ENCODE measurements around the gene IL4. TPM values are rescaled to one million over a fixed set of nuclear protein-coding genes. Genes with fewer than 3 reads are reported as not detected.

The IL4 gene
- total RNA-seq, 1 experiment from 2014 or later, result not detected

DNA sequence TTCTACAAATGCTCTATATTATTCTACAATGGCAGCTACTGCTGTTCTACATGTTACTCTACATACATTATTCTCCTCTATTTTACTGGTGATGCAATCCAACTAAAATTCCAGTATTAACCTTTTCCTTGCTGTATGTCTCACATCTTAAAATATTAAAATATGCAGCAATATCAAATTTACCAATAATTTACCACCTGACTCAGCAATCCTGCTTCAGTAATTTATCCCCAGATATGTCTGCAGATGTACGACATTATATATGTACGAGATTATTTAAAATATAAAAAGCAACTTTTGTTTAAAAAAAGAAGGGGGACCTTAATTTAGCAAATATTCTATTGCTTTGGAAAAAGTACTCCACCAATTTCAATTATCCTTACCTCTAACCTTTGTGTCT, 52.0 kb downstream of the IL4 start:
- POLR2A ChIA-PET, result no interaction called here
- CTCF ChIA-PET, result no interaction called here
- TF ChIP-seq, protein P1, sequence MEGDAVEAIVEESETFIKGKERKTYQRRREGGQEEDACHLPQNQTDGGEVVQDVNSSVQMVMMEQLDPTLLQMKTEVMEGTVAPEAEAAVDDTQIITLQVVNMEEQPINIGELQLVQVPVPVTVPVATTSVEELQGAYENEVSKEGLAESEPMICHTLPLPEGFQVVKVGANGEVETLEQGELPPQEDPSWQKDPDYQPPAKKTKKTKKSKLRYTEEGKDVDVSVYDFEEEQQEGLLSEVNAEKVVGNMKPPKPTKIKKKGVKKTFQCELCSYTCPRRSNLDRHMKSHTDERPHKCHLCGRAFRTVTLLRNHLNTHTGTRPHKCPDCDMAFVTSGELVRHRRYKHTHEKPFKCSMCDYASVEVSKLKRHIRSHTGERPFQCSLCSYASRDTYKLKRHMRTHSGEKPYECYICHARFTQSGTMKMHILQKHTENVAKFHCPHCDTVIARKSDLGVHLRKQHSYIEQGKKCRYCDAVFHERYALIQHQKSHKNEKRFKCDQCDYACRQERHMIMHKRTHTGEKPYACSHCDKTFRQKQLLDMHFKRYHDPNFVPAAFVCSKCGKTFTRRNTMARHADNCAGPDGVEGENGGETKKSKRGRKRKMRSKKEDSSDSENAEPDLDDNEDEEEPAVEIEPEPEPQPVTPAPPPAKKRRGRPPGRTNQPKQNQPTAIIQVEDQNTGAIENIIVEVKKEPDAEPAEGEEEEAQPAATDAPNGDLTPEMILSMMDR (IDR thresholded peaks at IDR 0.05; ENCODE audit: insufficient read depth in 1 of 2, low read depth in 1 of 2, low read length in 1 of 2, severe bottlenecking in 1 of 2, unreplicated experiment in 1 of 2), result no peak

DNA sequence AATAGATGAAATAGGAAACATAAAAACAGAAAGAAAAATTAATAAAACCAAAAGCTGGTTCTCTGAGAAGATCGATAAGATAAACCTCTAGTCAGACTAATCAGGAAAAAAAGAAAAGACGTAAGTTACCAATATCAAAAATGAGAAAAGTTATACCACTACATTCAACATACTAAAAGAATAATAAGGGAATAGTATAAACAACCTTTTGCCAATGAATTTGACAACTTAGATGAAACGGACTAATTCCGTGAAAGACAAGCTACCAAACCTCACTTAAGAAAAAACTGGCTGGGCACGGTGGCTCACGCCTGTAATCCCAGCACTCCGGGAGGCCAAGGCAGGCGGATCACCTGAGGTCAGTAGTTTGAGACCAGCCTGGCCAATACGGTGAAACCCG, 56.1 kb downstream of the IL4 start:
- no peaks in the 10 kb centered on the region for H3K9me3 Mint-ChIP-seq (ENCODE audit: unreplicated experiment)
- H3K27me3 Mint-ChIP-seq (ENCODE audit: insufficient read depth, unreplicated experiment), result no peaks in the 10 kb centered on the region
- TF ChIP-seq, protein P1 (IDR thresholded peaks at IDR 0.05; ENCODE audit: insufficient read depth in 1 of 2, low read depth in 1 of 2, low read length in 1 of 2, severe bottlenecking in 1 of 2, unreplicated experiment in 1 of 2), result no peak
- intact Hi-C loops (cut with micrococcal nuclease; ENCODE audit: unreplicated experiment), result no loop called here
- BruUV-seq (replicated peaks), result no TSS peak
- H3K4me1 ChIP-seq, result no peaks in the 10 kb centered on the region
- DNase-seq, result no peak
- H3K4me3 ChIP-seq (ENCODE audit: low read depth, low read length), result no peak overlapping the region
- H3K36me3 Mint-ChIP-seq (ENCODE audit: insufficient read depth, unreplicated experiment), result peaks cover 4% of the 10 kb centered on the region
- no peaks in the 10 kb centered on the region for H3K4me1 Mint-ChIP-seq (ENCODE audit: low read depth, unreplicated experiment)
- POLR2A ChIA-PET, result no interaction called here
- H3K36me3 ChIP-seq (ENCODE audit: control insufficient read depth, insufficient read depth, low read length), result no peaks in the 10 kb centered on the region
- H3K27me3 ChIP-seq (replicated peaks; ENCODE audit: control insufficient read depth, insufficient read depth, low read length), result no peaks in the 10 kb centered on the region
- H3K9me3 ChIP-seq, result no peaks in the 10 kb centered on the region
- CTCF ChIA-PET, result interaction anchor here (0.7 kb wide), 1 partner anchor 25 kb away, joined by 4 read pairs; no protein-coding TSS in a partner anchor
- no peak overlapping the region for H3K27ac Mint-ChIP-seq (ENCODE audit: unreplicated experiment)
- no peak overlapping the region for H3K4me3 Mint-ChIP-seq (ENCODE audit: unreplicated experiment)

More for the DNA sequence above, 52.0 kb downstream of the IL4 start:
- H3K27me3 ChIP-seq (replicated peaks; ENCODE audit: control insufficient read depth, insufficient read depth, low read length), result no peaks in the 10 kb centered on the region
- Mint-ChIP-seq H3K4me1 (ENCODE audit: low read depth, unreplicated experiment) (no peaks in the 10 kb centered on the region), H3K9me3 (ENCODE audit: unreplicated experiment) (no peaks in the 10 kb centered on the region), H3K36me3 (ENCODE audit: insufficient read depth, unreplicated experiment) (peaks cover 4% of the 10 kb centered on the region), H3K27me3 (ENCODE audit: insufficient read depth, unreplicated experiment) (no peaks in the 10 kb centered on the region), H3K4me3 (ENCODE audit: unreplicated experiment) (no peak overlapping the region), H3K27ac (ENCODE audit: unreplicated experiment) (no peak overlapping the region)
- BruUV-seq (replicated peaks), result no TSS peak
- no peak overlapping the region for H3K4me3 ChIP-seq (ENCODE audit: low read depth, low read length)
- H3K9me3 ChIP-seq, result no peaks in the 10 kb centered on the region
- no peak for DNase-seq
- no peaks in the 10 kb centered on the region for H3K4me1 ChIP-seq
- intact Hi-C loops (cut with micrococcal nuclease; ENCODE audit: unreplicated experiment), result no loop called here
- no peaks in the 10 kb centered on the region for H3K36me3 ChIP-seq (ENCODE audit: control insufficient read depth, insufficient read depth, low read length)

Other genes starting within 250 kb of the IL4 start
- 16.0 and 16.8 TPM in 2 replicates for gene IRF1, start 183.2 kb upstream of the IL4 start, total RNA-seq (2022)
- gene IL5, start 130.5 kb upstream of the IL4 start, total RNA-seq (2022), result not detected in 2 replicates
- gene RAD50, start 117.0 kb upstream of the IL4 start, total RNA-seq (2022), result 53.2 and 58.2 TPM in 2 replicates
- not detected in 2 replicates for gene IL13, start 15.8 kb upstream of the IL4 start, total RNA-seq (2022)
- 12.7 and 15.3 TPM in 2 replicates for gene KIF3A, start 63.6 kb downstream of the IL4 start, total RNA-seq (2022)
- gene CCNI2, start 73.4 kb downstream of the IL4 start, total RNA-seq (2022), result 0.18 TPM in 1 of 2 replicates, not detected in the other
- gene SEPTIN8, start 103.2 kb downstream of the IL4 start, total RNA-seq (2022), result 54.0 and 60.7 TPM in 2 replicates
- gene SOWAHA, start 139.3 kb downstream of the IL4 start, total RNA-seq (2022), result 3.7 and 4.1 TPM in 2 replicates
- 15.9 and 17.4 TPM in 2 replicates for gene SHROOM1, start 156.7 kb downstream of the IL4 start, total RNA-seq (2022)
- 0.59 and 0.81 TPM in 2 replicates for gene GDF9, start 192.5 kb downstream of the IL4 start, total RNA-seq (2022)
- 356 and 449 TPM in 2 replicates for gene UQCRQ, start 192.7 kb downstream of the IL4 start, total RNA-seq (2022)
- 1.1 and 4.1 TPM in 2 replicates for gene LEAP2, start 199.7 kb downstream of the IL4 start, total RNA-seq (2022)